NCI-H1417 (cell line): ENCODE measurements around the gene CRIP2.

ENCODE experiments used
- DNase-seq, 3 experiments: peaks; one replicate each; lab custom pipeline; 2025; lab: John Stamatoyannopoulos, UW

The CRIP2 gene

DNA sequence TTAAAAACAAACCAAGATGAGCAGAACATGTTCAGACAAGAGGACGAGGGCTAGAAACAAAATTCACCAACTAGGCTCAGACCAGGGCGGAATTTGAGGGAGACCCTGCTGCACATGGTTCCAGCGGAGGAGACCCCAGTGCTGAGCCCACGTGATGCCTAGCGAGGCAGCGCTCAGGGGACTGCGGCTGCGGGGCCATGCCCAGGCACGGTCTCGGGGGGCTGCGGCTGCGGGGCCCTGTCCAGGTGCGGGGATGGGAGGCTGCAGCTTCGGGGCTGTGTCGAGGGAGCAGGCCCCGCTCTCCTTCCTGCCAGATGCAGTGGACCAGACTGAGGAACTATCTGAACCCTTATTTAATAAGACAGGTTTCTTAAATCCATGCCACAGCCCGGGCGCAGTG lies 12.7 kb upstream of the CRIP2 start:
- no peak for DNase-seq

- no peak for DNase-seq
Observed at GRCh38 chr14:105464501-105464900, 10.1 kb upstream of the CRIP2 start.

DNA sequence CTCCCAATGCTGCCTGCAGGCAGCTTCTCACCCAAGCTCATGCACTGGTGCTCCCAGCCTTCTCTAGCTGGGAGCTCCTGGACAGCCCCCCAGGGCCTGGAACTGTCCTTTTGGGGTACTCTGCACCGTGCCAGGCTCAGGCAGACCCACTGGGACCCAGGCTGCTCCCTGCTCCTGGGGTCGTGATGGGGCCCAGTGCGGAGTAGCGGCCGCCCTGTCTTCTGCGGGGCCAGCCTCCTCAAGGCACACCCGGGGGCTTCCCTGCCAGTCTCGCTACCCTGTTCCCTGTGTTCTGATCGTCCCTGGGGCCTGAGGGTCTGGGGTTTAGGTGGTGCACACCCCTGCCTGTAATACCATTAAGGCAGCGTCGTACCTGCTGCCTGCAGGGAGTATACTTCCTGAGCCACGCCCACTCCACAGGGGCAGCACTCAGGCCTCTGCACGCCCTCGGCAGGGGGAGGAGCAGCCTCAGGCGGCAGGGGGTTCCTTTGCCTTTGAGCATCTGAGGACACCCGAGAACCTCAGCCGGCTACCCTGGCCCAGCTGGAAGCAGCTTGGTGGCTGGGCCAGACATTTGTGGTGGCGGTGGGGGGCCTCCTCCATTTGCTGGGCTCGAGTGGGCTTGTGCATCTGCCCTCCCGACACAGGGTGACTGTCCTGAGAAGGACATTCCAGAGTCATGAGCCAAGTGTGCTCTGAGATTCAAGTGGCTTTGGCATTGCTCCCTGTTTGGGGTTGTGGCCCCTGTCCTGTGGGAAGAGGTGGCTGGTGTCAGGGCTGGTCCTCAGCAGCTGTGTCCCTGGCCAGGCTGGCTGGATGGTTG lies 9.2 kb upstream of the CRIP2 start:
- DNase-seq = peak in 2 of 3 experiments; percentile 78 to 89

DNA sequence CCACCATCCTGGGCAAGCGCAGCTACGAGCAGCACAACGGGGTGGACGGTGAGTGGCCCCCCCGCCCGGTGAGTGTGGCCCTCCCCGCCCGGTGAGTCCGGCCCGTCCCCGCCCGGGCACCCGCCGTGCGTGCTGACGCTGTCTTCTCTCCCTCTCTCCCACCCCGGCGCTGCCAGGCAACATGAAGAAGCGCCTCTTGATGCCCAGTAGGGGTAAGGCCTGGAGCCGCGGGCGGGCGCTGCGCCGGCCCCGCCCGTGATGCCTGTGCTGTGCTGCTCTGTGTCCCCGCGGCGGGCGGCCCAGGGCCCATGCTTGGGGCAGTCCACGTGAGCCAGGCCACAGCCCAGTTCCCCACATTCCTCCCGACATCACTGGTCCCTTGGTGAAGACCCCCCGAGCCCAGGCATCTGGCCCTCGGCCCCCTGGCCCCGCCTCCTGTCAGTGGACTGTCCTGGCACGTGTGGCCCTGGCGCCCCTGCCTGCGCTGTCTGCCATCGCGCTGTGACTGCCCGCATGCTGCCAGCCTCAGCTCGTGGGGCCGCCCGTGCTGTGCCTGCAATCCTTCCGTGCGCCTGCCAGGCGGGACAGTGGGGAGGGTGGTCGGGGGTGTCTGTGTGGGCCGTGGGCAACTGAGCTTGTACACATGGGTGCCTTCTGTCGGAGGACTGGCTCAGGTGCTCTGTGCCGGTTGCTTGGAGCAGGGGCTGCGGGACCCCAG lies 7.9 kb upstream of the CRIP2 start:
- peak in 2 of 3 experiments; percentile 90 to 95 for DNase-seq

- DNase-seq = no peak
Observed at GRCh38 chr14:105467249-105467941, 7.2 kb upstream of the CRIP2 start.

- DNase-seq = no peak
Observed at GRCh38 chr14:105467942-105468471, 6.6 kb upstream of the CRIP2 start.

DNA sequence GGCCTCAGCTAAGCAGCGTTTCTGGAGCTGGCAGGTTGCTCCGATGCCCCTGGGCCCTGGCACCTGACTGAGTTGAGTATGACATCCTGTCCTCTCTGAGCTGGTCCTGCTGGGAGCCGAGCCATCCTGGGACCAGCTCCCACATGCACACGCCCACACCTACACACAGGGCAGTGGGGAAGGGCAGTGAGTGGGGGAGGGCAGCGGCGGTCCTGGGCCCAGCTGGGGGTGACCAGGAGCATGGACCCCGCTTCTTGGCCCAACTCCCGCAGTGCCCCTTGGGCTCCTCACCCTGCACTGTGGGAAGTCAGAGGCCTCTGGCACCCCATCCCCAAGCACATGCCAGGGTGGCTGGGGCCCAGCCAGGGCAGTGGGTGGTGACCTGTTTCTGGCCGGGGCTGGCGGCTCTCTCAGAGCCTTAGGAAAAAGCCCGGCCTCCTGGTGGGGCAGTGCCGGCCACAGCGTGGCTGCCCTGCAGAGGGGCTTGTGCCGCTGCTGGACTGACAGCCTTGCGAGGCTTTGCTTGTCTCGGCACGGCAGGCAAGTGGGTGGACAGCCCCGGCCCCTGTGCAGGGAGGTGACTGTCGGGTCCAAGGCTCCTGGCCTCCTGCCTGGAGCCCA lies 5.9 kb upstream of the CRIP2 start:
- DNase-seq = no peak

DNA sequence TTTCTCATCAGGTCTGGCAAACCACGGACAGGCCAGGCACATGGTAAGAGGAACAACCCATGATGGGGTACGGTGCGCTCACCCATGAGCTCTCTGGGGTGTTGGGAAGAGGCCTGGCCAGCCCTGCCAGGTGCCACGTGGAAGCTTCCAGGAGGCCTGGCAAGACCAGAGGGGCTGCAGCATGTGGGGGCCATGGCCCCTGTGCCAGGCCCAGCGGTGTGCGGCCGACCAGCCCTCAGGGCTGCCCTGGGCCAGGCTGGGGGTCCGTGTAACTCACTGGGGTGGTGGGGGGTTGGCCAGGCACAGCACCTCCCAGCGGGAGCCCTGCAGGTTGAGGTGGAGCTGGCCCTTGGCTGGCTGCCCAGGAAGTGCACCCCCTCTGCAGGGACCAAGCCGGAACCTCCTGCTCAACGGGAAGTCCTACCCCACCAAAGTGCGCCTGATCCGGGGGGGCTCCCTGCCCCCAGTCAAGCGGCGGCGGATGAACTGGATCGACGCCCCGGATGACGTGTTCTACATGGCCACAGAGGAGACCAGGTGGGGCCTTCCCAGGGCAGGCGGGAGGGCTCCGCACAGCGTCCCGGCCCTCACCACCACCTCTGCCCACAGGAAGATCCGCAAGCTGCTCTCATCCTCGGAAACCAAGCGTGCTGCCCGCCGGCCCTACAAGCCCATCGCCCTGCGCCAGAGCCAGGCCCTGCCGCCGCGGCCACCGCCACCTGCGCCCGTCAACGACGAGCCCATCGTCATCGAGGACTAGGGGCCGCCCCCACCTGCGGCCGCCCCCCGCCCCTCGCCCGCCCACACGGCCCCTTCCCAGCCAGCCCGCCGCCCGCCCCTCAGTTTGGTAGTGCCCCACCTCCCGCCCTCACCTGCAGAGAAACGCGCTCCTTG lies 4.9 kb upstream of the CRIP2 start:
- DNase-seq = peak in 2 of 3 experiments; percentile 21 to 36

- DNase-seq = peak in 2 of 3 experiments; percentile 89 to 94
Observed at GRCh38 chr14:105470350-105471296, 4.0 kb upstream of the CRIP2 start.

DNA sequence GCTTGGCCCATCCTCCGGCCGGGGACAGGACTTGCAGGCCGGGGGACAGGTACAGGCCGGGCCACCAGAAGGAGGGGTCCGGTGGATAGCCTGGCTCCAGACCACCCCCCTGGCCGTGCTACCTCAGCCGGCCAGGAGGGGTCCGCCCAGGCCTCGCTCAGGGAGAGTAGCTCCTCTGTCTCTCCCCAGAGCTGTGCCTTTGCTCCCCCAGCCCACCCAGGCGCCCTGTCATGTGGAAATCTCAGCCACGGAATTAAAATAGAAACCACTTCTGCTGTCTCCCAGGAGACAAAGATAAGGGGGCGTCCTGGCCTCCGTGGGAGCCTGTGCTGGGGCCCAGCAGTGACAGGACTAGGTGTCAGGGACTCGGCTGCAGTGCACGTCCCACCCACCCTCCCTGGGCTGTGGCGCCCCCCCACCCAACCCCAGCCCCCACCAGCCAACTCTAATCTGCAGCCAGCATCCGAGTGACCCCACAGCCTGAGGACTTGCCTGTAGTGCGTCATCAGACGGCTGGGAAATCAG lies 3.3 kb upstream of the CRIP2 start:
- peak in 1 of 3 experiments; percentile 71 for DNase-seq

- no peak for DNase-seq
Observed at GRCh38 chr14:105471823-105472485, 2.7 kb upstream of the CRIP2 start.

DNA sequence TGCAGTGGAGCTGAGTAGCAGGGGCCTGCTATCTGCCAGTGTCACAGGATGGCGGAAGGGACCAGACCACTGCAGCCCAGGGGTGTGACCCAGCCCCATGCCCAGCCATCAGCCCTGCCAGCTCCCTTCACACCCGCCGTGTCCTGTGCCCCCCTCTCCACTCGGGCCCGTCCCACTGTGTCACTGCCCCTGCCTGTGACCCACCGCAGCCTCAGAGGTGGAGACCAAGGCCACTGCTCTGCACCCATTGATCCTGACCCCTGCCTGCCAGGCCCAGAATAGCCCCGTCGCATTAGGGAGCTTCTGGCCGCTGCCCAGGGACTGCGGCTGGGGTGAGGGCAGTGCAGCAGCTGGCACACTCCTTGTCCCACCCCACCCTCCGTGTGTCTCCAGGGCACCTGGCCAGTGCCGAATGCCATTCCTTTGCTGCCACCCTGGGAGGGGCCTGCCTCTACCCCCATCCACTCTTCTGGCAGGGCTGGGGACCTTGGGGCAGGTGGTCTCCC lies 2.1 kb upstream of the CRIP2 start:
- no peak for DNase-seq

GRCh38 chr14:105473033-105473676 lies 1.5 kb upstream of the CRIP2 start:
- DNase-seq = peak in 2 of 3 experiments; percentile 39 to 68

- peak; percentile 93 to 98 (median 96) for DNase-seq
Observed at GRCh38 chr14:105473677-105474482, 741 bp upstream of the CRIP2 start.

- DNase-seq = peak in 2 of 3 experiments; percentile 43 to 57
Observed at GRCh38 chr14:105475269-105476096, 862 bp downstream of the CRIP2 start.

DNA sequence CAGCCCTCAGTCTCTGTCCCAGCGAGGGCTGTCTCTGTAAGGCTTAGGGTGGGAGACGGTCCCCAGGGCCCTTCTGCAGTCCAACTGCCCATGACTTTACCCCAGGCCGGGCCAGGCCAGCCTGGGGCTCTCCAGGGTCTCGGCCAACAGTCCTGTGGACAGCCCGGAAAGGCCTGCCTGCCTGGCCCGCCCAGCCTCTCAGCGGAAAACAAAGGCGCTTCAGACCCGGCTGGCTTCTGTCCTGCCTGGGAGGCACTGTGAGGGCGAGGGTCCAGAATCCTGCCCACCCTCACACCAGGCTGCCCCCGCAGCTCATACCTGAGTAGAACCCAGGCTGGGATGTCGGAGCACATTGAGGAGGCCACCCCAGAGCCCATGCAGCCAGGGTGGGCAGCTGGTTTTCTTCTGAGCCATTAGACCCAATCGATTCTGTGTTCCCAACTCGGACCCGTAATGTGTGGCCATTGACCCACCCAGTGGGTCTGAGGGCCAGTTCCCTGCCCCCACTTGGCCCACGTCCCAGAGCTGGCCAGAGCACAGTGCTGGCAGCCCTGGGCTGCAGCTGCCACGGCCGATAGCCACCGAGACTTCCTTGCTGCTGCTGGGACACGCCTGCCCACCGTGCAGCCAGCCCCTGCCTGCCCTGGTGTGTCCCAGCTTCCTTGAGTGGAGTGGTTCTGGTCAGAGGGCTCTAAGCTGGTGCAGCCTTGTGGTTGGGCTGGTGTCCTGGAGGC lies 1.6 kb downstream of the CRIP2 start:
- no peak for DNase-seq
